Kidney epithelial cell (primary cell): ENCODE data around the gene GLB1L2. TPM values are rescaled to one million over a fixed set of nuclear protein-coding genes. Genes with fewer than 3 reads are reported as not detected.

Experiments used
- DNase-seq: peaks from one replicate; pipeline ENCODE4 v3.0.0-alpha.2; 2010; ENCODE audit warnings: low read depth
- H3K27me3 ChIP-seq: 2 replicates; pipeline ENCODE4 v1.6.0; 2011; ENCODE audit warnings: low read length; ENCODE audit not compliant: control insufficient read depth, insufficient read depth
- H3K36me3 ChIP-seq: 2 replicates; pipeline ENCODE4 v1.5.1; 2011; ENCODE audit warnings: low read length; ENCODE audit not compliant: control insufficient read depth, insufficient read depth
- H3K4me3 ChIP-seq: 2 replicates; pipeline ENCODE4 v1.5.1; 2011; ENCODE audit warnings: low read depth, mild to moderate bottlenecking, control low read depth, low read length
- CTCF ChIP-seq: IDR thresholded peaks from 2 replicates; pipeline ENCODE4 v1.5.1; 2011; ENCODE audit warnings: mild to moderate bottlenecking, moderate library complexity, low read length, control low read depth, inconsistent platforms; ENCODE audit not compliant: insufficient read depth, poor library complexity, severe bottlenecking
- total RNA-seq: library from RNA; depleted of rRNA; stranded (reverse); fragments of >200 nt; gene quantifications from 2 replicates; pipeline ENCODE4 v1.2.3, GENCODE V29; 2015

GLB1L2 gene
- total RNA-seq, 1 donor from 2014 or later, result 16.3 TPM

GRCh38 chr11:134359646-134360045, 27.9 kb downstream of the GLB1L2 start:
- Histone ChIP-seq H3K36me3 (no peaks in the 10 kb centered on the region), H3K4me3 (no peak overlapping the region), H3K27me3 (no peaks in the 10 kb centered on the region)
- no peak for TF ChIP-seq CTCF
- DNase-seq, result no peak

DNA sequence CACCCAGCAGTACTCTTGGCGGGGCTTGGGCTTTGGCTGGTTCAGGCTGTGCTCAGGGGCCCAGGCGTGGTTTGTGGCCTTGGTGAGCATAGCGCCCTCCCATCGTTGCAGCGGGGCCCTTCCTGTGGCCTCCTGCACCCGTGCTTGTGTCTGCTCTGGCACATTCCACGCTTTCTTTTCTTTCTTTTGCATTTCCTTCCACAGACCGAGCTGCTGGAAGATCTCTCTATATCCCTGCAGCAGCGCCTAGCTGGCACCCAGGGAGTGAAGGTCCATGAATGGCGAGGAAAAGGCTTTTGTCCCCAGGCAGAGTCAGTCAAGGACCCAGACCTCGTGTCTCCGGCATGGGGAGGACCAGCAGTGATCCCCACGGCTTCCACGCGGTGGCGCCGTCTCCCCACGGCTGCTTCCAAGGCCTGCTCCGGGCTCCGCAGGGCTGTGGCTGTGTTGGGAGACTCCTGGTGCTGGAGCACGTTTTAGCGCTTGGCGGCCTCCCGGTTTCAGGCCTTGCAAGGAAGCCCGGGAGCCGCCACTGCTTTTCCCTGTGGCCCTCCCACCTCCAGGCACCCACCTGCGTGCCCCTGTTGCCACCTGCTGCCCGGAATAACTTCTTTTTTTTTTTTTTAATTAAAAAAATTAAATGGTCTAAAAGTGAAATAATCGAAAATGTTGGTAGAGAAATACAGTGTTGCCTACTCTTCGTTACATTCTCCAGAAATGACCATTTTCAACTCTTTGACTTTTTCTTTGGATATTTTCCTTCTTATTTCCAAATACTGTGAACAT, 28.5 kb downstream of the GLB1L2 start:
- DNase-seq, result peak; percentile 9
- TF ChIP-seq CTCF, result peak; percentile 93
- H3K36me3 ChIP-seq, result no peaks in the 10 kb centered on the region
- no peaks in the 10 kb centered on the region for H3K27me3 ChIP-seq
- H3K4me3 ChIP-seq, result no peak overlapping the region

GRCh38 chr11:134361661-134362060, 29.9 kb downstream of the GLB1L2 start:
- no peak for TF ChIP-seq CTCF
- no peak overlapping the region for H3K4me3 ChIP-seq
- no peaks in the 10 kb centered on the region for H3K27me3 ChIP-seq
- no peak for DNase-seq
- H3K36me3 ChIP-seq, result no peaks in the 10 kb centered on the region

- DNase-seq, result no peak
- Histone ChIP-seq H3K4me3 (no peak overlapping the region), H3K36me3 (no peaks in the 10 kb centered on the region), H3K27me3 (no peaks in the 10 kb centered on the region)
- TF ChIP-seq CTCF, result no peak
Observed at GRCh38 chr11:134362192-134362901, 30.6 kb downstream of the GLB1L2 start.

GRCh38 chr11:134363161-134363560, 31.4 kb downstream of the GLB1L2 start:
- H3K36me3 ChIP-seq, result no peaks in the 10 kb centered on the region
- no peak for TF ChIP-seq CTCF
- no peak overlapping the region for H3K4me3 ChIP-seq
- H3K27me3 ChIP-seq, result no peaks in the 10 kb centered on the region
- DNase-seq, result no peak

DNA sequence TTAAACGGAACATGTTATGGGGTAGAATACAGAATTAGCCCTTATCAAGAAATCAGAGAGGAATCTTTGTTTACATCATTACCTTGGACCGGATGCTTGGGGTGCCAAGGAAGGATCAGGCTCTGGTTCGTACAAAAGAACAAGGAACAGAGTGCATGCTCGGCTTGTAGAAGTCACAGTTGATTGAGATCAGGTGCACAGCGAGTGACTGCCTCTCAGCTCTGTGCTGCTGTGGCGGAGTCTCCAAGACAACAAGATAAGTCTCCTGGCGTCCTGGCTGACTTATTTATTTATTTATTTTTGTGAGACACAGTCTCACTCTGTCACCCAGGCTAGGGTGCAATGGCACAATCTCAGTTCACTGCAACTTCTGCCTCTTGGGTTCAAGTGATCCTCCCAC, 31.8 kb downstream of the GLB1L2 start:
- Histone ChIP-seq H3K4me3 (no peak overlapping the region), H3K27me3 (no peaks in the 10 kb centered on the region), H3K36me3 (no peaks in the 10 kb centered on the region)
- TF ChIP-seq CTCF, result no peak
- no peak for DNase-seq
